Right kidney (tissue), 1 donor: ENCODE data around the gene CSPG4.

Experiments
- DNase-seq: peaks from one replicate; pipeline ENCODE4 v3.0.0-alpha.2; 2016

Gene CSPG4

DNA sequence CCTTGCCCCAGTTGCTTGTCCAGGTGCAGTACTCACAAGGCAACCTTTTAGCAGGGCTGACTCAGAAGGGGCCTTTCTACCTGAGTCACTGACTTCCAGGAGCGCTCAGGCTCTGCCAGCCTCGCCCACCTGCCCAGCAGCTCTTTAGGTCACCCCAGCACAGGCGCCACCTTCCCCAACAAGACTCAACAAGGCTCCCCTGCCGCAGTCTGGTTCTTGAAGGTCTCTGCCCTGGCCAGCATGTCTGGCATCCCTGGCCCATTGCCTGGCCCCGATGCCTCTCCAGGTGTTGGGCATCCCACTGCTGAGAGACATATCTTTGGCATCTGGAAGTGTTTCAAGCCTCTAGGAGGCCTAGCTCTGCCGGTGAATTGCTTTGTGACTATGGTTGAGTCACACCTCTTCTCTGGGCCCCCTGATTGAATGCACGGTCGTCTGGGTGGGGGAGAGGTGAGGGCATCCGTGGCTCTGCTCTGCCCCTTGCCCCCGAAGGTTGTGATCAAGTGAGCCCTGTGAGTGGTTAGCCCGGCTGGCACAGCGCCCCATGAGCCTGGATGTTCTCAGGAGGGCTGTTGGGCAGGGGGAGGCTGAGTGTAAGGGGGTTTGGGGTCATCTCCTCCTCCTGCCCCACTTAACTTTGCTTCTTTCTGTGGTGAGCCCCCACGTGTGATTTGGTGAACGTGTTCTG, 43.3 kb downstream of the CSPG4 start:
- DNase-seq, result no peak

GRCh38 chr15:75666823-75667501, 45.7 kb downstream of the CSPG4 start:
- no peak for DNase-seq

DNA sequence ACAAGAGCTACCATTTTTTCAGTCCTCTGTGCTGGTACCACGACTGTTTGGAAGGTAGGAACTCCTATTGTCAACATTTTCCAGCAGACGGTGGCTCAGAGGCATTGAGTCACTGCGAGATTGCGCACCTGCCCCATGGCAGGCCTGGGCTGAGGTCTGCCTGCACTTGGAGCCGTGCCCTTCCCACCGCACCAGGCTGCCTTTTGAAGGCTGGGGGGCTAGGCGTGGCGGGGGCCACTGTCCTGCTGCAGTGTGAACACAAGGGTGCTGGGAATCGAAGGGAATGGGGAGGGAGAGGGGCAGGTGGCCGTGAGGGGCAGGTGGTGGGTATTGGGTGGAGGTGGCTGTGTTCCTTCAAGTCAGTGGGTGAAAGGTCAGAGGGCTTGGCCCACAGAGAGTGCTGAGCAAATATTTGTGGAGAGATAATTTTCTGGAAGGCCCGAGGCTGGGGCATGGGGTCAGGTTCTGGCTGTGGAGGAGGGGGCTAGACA, 48.7 kb downstream of the CSPG4 start:
- DNase-seq, result no peak

GRCh38 chr15:75662823-75663519, 49.7 kb downstream of the CSPG4 start:
- DNase-seq, result no peak

DNA sequence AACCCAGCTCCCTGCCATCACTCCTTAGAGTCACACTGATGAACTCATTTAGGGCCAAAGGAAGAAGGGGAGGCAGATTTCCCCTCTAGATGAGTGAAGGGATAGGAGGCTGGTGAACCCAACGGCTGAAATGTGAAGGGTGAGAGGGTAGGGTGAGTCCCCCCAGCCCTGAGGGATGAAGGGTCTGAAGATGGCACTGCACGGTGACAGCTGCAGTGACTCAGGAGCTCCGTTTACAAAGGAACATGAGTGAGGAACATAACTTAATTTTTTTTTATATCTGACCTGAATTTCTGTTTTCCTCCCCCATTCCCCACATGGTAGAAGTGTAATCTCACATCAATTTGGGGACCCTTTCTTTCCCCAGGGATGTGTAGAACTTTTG, 50.9 kb downstream of the CSPG4 start:
- no peak for DNase-seq

GRCh38 chr15:75661100-75661755, 51.4 kb downstream of the CSPG4 start:
- no peak for DNase-seq

GRCh38 chr15:75659928-75660645, 52.6 kb downstream of the CSPG4 start:
- DNase-seq, result no peak

DNA sequence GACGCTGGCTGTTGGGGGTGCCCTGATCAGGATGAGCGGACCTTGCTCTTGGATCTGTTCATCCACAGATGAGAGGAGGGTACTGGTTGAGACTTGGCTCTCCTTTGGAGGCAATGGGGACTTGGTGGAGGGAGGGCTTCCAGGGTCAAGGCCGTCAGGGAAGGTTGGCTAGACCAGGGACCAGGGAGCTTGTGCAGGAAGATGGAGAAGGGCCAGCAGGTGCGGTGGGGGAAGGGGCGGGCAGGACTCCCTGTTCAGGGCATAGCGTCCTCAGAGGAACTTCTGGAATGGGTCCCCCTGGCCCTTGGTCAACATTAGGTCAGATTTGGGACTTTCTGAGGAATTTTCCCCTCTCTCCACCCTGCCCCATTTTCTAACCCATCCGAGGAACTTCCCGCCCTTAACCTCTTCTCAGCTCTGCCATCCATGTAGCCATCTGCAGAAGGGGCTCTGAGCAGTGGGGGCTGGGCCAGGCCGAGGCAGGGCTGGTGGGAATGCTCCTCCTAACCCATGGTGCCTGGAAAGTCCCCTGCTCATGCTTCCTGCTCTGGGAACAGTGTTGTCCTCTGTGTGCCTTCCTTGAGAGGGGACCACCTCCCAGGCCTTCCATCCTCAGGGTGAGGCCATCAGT, 53.4 kb downstream of the CSPG4 start:
- no peak for DNase-seq

GRCh38 chr15:75656813-75657212, 55.8 kb downstream of the CSPG4 start:
- no peak for DNase-seq

DNA sequence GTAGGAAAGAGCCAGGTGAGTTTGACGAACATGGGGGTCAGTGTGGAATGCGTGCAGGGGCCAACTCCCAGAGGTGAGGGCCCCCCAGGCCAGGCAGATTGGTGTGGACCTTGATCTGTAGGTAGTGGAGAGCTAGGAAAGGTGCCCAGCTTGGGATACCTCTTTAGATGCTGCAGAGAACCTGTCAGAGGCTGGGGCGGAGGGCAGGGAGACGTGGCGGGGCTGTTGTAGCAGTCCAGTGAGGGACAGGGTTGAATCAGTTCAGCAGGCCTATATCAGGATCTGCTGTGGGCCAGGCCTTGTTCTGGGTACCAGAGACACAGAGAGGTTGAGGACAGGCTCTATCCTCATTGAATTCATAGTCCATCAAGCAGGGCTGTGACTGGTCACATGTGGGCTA, 56.3 kb downstream of the CSPG4 start:
- DNase-seq, result no peak

- no peak for DNase-seq
Observed at GRCh38 chr15:75655931-75656330, 56.7 kb downstream of the CSPG4 start.

DNA sequence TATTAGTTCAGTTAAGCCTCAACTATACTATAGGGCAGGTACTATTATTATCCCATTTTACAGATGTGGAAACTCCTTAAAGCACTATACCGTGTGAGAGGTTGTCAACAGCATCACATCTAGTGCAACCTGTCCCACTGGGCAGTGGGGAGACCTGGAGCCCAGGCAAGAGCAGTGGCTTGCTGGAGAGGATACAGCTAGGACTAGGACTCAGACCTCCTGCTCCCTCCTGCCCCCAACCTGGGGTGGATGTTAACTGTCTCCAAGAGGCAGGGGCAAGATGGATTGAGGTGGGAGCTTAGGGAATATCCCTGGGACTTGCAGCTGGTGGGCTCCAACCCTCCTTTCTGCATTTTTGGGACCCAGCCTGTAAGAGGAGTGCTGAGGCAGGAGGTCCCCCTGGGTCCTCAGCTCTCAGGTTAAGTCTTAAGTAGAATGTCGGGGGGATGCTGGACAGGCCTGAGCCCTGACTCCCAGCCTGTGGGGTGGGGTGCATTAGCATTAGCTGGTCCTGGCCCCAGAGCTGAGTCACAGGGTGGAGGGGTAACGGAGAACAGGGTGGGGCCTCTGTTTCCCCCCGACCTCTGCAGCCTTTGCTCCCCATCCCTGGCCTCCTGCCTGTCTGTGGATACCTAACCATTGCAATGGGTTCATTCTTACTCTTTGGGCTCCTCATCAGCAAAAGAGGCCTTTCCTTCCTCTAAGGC, 58.3 kb downstream of the CSPG4 start:
- DNase-seq, result no peak

DNA sequence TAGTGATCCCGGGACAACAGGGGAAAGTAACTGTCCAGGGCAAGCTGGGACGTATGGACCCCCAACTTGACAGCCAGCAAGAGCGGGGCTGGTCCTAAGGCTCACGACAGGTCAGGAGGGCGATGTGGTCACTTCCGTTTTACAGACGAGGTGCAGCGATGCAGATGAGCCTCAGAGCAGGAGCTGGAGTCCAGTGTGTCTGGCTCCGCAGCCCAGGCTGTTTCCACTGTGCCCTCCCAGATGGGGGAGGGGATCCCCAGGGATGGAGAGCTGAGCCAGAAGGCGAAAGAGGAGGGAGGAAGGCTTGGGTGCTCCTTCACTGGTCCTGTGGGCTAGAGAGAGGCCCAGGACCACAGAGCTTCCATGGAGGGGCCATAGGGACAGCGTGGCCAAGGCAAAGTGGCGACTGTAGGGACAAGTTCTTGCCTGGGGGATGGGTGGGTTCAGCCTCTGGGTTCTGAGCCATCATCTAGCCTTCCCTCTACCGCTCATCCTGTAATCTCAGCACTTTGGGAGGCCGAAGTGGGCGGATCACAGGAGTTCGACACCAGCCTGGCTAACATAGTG, 59.2 kb downstream of the CSPG4 start:
- DNase-seq, result no peak

DNA sequence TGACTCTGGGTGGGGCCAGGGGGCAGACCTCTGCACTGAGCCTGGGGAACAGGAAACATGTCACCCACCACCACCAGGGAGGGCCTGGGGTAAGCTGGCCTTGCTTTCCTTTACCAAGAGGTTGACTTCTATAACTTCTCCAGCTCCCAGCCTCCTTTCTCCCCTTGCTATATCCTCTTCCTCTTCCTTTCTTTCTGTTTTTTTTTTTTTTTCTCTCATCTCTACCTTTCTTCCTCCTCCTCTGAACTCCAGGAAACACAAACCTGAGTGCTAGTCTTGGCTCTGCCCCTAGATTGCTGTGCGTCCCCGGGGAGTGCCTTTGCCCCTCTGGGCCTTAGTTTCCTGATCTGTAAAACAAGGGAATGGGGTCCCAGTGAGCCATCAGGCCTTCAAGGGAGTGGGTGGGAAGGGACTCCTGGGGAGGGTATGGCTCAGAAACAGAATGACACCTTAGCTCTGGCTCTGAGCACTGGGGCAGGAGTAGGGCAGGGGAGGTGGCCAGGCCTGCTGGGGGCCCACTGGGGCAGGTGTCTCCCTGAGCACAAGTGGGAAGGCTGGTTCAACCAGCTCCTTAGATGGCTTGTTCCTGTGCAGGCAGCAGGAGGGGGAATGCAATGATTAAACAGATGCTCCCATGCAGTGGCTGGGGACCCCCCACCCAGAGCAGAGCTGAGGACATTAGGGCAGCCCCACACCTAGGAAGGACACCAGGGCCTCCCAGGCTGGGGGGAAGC, 60.7 kb downstream of the CSPG4 start:
- DNase-seq, result no peak

- no peak for DNase-seq
Observed at GRCh38 chr15:75650908-75651809, 61.5 kb downstream of the CSPG4 start.

- DNase-seq, result no peak
Observed at GRCh38 chr15:75649848-75650247, 62.8 kb downstream of the CSPG4 start.

- no peak for DNase-seq
Observed at GRCh38 chr15:75649045-75649761, 63.4 kb downstream of the CSPG4 start.
